GM19455 (cell line): Measurements from ENCODE around the gene SLFN13.
"Not testable (repeated sequence)": the region's sequence is repeated elsewhere in the genome, so short reads cannot be mapped to it uniquely, and the experiment has no call there.

ENCODE experiments used
- ATAC-seq: cut with Tn5 transposase; IDR thresholded peaks from one replicate; pipeline ENCODE4 v1.9.1; 2021; ENCODE audit not compliant: unreplicated experiment

SLFN13 gene

GRCh38 chr17:35448214-35448898 is at the start of gene SLFN13:
TSS of gene SLFN13 (minus strand) at chr17:35448766. CDS start at chr17:35445680, 3,086 bp downstream.
- ATAC-seq = peak; percentile 79

GRCh38 chr17:35496451-35497290 is 48.1 kb upstream of the SLFN13 start:
- no peak for ATAC-seq

GRCh38 chr17:35493040-35493439 is 44.5 kb upstream of the SLFN13 start:
- ATAC-seq = no peak

DNA sequence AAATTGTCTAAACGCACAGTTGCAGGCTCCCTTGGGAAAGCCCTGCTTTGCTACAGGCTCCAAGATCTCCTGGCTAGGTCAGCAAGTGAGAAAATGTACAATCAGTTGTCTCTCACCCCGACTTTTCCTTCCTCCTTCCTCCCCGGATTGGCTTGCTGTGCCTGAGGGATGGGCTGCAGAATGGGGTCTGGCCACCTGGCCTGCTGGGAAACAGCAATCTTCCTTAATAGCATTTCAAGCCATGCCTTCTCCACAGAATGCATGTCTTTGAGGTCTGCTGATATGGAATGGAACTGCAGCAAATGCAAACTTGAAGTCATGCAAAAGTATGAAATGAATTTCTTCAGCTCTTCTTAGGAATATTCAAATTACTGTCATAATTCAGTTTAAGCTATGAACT is 42.9 kb upstream of the SLFN13 start:
- ATAC-seq = no peak

GRCh38 chr17:35489944-35490343 is 41.4 kb upstream of the SLFN13 start:
- no peak for ATAC-seq

DNA sequence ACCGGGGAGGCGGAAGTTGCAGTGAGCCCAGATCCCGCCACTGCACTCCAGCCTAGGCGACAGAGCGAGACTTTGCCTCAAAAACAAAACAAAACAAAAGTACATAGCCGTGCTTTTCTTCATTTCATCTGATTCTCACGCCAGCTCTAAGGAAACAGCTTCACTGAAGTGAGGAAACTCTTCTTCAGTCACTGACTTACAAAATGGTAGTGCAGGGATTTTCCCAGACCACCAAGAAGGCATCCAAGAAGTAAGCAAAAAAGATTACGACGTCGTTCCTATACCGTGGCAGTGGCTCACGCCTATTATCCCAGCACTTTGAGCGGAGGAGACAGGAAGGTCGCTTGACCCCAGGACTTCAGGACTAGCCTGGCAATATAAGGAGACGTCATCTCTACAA is 40.4 kb upstream of the SLFN13 start:
- no peak for ATAC-seq

GRCh38 chr17:35486920-35487732 is 38.6 kb upstream of the SLFN13 start:
- ATAC-seq = no peak

GRCh38 chr17:35479271-35479670 is 30.7 kb upstream of the SLFN13 start:
- no peak for ATAC-seq

- no peak for ATAC-seq
Measured at GRCh38 chr17:35477248-35477647, 28.7 kb upstream of the SLFN13 start.

- ATAC-seq = no peak
Measured at GRCh38 chr17:35476283-35476820, 27.8 kb upstream of the SLFN13 start.

DNA sequence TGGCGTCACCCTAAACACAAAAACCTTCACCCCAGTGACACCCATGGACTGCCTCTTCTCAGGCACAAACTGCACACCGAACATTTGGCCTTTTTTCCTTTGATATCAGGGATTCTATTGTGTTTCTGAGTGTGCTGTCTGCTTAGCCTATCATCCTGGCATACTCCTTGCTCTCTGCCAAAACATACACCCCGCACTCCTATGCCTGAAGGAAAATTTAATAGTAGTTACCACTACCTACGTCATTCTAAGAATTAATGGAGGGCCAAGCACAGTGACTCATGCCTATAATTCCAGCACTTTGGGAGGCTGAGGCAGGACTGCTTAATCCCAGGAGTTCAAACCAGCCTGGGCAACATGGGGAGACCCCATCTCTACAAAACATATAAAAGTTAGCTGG is 19.9 kb upstream of the SLFN13 start:
- ATAC-seq = no peak

- no peak for ATAC-seq
Measured at GRCh38 chr17:35467824-35468223, 19.3 kb upstream of the SLFN13 start.

DNA sequence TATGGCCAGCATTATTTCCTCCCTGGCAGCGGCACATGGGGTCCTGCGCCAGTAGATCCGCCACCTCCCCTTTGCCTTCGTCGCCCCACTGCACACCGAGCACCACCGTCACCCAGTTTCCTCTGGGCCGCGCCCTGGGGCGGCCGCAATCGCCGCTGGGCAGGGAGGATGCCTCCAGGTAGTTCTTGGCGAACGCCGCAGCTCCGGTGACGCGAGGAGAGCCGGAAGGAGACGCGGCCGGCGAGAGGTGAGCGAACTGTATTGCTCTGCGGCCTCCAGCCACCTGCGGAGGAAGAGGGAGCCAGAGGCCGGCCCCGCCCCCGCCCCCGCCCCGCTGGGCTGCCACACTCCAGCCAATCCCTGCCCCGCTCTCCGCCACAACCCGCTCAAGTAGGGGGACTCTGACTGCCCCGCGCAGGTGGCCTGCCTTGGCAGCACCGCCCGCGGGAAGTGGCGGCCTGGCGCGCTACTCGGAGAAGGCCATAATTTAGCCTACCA is 11.8 kb upstream of the SLFN13 start:
- peak; percentile 79 for ATAC-seq

DNA sequence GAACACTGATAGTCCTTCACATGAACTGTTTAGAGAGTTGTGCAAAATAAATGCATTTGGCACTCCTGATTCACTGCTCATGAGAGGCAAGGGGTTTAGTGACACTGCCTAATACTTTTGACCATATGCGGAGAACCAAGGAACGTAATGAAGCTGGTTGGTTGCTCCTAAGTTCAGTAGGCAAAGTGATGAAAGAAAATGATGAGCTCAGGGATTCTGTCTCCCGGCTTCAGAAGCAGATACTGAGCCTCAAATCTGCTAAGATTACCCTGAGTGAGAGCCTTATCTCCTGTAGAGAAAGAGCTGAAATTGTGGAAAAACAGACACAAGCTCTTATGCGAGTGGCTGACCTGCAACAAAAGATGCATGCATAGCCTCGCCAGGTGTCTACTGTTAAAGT is 5.5 kb upstream of the SLFN13 start:
- ATAC-seq = not testable (repeated sequence)

- ATAC-seq = no peak
Measured at GRCh38 chr17:35453171-35453570, 4.6 kb upstream of the SLFN13 start.

- no peak for ATAC-seq
Measured at GRCh38 chr17:35449371-35449931, 885 bp upstream of the SLFN13 start.

GRCh38 chr17:35448899-35449227 is 297 bp upstream of the SLFN13 start:
- no peak for ATAC-seq

GRCh38 chr17:35447499-35447898 is 1.1 kb downstream of the SLFN13 start:
- no peak for ATAC-seq

- ATAC-seq = no peak
Measured at GRCh38 chr17:35438433-35438832, 10.1 kb downstream of the SLFN13 start.

GRCh38 chr17:35433075-35433894 is 15.3 kb downstream of the SLFN13 start:
- no peak for ATAC-seq
